ENCODE data around the gene CDH8. TPM values are rescaled to one million over a fixed set of nuclear protein-coding genes. Genes with fewer than 3 reads are reported as not detected.

The CDH8 gene
- total RNA-seq, 1 donor from 2014 or later: not detected

DNA sequence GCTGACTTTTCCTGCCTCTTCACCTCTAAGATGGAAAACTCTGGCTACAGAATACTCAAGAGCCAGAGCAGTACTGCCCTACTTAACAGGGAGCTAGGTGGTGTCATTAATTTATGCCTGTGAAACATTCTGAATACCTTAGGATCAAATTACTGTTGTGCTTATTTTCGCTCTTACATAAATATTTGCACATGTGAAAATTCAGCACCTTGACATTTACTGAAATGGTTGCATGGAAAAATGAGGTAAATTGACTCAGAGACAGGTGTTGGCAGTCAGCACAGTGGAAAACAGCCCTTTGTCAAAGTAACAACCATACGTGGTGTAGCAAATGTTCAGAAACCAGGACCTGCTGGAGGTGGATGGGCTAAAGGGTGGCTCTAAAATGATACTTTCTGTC lies 193.6 kb downstream of the CDH8 start:
- H3K36me3 ChIP-seq: no peaks in the 10 kb centered on the region

DNA sequence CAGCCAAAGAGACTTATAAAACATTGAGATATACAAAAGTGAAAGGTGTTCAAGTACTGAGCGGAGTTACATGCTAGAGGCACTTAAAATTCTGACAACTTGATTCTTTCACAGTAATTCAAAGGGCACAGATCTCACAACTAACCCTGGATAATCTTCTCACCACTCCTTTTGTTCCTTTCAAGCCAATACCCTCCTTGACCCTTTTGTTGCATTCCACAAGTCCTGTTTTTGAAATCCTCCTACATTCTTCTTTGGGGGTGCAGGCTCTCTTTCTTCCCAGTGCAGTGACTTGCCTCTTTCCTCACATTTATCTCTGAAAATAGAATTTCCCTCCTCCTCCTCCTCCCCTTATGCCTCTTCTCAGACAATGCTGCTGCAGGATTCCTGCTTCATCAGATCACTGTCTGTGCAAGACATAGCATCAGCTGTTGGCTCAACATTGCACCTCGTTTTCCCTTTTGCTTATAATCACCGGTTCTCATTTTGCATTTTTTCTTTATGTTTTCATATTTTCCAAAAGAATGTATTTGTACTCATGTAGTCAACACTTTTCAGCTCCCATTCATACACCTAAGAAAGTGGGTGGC lies 199.3 kb downstream of the CDH8 start:
- no peak overlapping the region for H3K27ac ChIP-seq
- intact Hi-C loops (cut with DNase I): no loop called here
- H3K4me3 ChIP-seq: no peak overlapping the region
- H3K4me1 ChIP-seq: no peaks in the 10 kb centered on the region
- DNase-seq (ENCODE audit: low spot score in 2 of 2): no peak
- TF ChIP-seq, protein P1, sequence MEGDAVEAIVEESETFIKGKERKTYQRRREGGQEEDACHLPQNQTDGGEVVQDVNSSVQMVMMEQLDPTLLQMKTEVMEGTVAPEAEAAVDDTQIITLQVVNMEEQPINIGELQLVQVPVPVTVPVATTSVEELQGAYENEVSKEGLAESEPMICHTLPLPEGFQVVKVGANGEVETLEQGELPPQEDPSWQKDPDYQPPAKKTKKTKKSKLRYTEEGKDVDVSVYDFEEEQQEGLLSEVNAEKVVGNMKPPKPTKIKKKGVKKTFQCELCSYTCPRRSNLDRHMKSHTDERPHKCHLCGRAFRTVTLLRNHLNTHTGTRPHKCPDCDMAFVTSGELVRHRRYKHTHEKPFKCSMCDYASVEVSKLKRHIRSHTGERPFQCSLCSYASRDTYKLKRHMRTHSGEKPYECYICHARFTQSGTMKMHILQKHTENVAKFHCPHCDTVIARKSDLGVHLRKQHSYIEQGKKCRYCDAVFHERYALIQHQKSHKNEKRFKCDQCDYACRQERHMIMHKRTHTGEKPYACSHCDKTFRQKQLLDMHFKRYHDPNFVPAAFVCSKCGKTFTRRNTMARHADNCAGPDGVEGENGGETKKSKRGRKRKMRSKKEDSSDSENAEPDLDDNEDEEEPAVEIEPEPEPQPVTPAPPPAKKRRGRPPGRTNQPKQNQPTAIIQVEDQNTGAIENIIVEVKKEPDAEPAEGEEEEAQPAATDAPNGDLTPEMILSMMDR (IDR thresholded peaks at IDR 0.05): no peak
- H3K27me3 ChIP-seq: no peaks in the 10 kb centered on the region
- no peaks in the 10 kb centered on the region for H3K9me3 ChIP-seq
- no peaks in the 10 kb centered on the region for H3K36me3 ChIP-seq

More for the DNA sequence above, 193.6 kb downstream of the CDH8 start:
- no peaks in the 10 kb centered on the region for H3K9me3 ChIP-seq
- intact Hi-C loops (cut with DNase I): no loop called here
- H3K4me1 ChIP-seq: no peaks in the 10 kb centered on the region
- H3K4me3 ChIP-seq: no peak overlapping the region
- TF ChIP-seq, protein P1 (IDR thresholded peaks at IDR 0.05): no peak
- H3K27me3 ChIP-seq: no peaks in the 10 kb centered on the region
- no peak for DNase-seq (ENCODE audit: low spot score in 2 of 2)
- no peak overlapping the region for H3K27ac ChIP-seq

DNA sequence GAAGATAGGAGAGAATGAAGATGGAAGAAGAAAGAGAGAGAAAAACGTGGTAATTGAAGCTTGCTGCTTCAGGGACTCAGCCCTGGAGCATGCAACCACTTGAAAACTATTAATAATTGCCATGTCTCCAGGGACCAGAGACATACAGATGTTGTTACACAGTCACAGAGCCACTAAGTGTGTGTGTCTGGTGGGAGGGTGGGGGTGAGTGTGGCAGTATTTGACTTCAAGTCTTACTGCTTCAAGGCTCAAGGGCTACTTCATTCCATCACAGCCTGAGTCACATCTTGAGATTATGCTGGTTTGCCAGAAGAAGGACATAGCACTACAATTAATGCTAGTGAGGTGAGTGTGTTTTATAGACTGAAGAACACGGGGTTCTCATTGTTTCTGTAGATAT lies 202.2 kb downstream of the CDH8 start:
- Histone ChIP-seq H3K9me3 (no peaks in the 10 kb centered on the region), H3K4me3 (no peak overlapping the region), H3K36me3 (no peaks in the 10 kb centered on the region), H3K4me1 (no peaks in the 10 kb centered on the region), H3K27me3 (no peaks in the 10 kb centered on the region), H3K27ac (no peak overlapping the region)
- TF ChIP-seq, protein P1 (IDR thresholded peaks at IDR 0.05): no peak
- intact Hi-C loops (cut with DNase I): no loop called here
- no peak for DNase-seq (ENCODE audit: low spot score in 2 of 2)

DNA sequence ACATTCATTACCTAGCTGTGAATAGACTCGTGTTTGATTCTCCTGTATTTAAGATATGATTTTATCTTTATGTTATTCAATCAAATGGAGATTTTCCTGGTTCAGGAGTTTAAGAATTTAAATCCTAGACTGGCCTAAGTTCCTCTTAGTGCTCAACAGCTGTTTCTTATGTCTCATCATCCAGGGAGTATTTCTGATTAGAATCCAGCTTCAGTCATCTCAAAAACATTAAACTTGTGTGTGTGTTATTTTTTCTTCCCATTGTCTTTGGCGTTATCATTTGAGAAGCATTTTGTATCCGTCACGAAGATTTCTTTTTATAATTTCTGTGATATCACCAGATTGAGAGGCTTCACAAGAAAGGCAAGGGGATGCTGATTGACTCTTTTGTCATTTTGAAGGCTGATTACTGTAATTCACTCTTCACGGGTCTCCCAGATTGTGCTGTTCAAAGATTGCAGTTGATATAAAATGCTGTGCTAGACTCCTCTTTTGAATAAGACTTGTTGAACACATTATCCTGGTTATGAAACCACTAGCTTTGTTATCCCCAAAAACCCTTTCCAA lies 204.8 kb downstream of the CDH8 start:
- Histone ChIP-seq H3K9me3 (no peaks in the 10 kb centered on the region), H3K4me3 (no peak overlapping the region), H3K4me1 (no peaks in the 10 kb centered on the region), H3K27me3 (no peaks in the 10 kb centered on the region), H3K36me3 (no peaks in the 10 kb centered on the region), H3K27ac (no peak overlapping the region)
- no peak for DNase-seq (ENCODE audit: low spot score in 2 of 2)
- TF ChIP-seq, protein P1 (IDR thresholded peaks at IDR 0.05): no peak
- intact Hi-C loops (cut with DNase I): no loop called here

DNA sequence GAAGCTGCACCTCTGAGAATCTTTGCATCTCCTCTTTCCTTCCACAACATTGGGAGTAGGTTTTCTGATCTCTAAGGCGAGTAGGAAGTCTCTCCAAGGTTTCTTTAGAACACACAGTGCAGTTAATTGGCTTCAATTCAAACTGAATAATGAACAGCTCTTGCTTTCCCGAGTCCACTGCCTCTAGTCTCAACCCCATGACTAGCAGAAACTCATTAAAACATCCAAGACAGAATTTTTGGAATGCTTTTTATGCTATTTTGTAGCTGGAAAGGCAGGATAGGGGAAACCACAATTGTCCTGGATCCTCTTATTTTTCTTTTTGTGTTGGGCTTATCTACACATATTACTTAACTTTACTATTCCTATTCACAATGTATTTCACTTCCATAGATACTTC lies 206.6 kb downstream of the CDH8 start:
- no peak overlapping the region for H3K27ac ChIP-seq
- intact Hi-C loops (cut with DNase I): no loop called here
- H3K36me3 ChIP-seq: no peaks in the 10 kb centered on the region
- H3K9me3 ChIP-seq: no peaks in the 10 kb centered on the region
- no peak overlapping the region for H3K4me3 ChIP-seq
- no peaks in the 10 kb centered on the region for H3K4me1 ChIP-seq
- DNase-seq (ENCODE audit: low spot score in 2 of 2): no peak
- H3K27me3 ChIP-seq: no peaks in the 10 kb centered on the region
- TF ChIP-seq, protein P1 (IDR thresholded peaks at IDR 0.05): no peak

All from ascending aorta (tissue), 2 donors.